ENCODE measurements around the gene HAVCR2. TPM values are rescaled to one million over a fixed set of nuclear protein-coding genes. Genes with fewer than 3 reads are reported as not detected.

Gene HAVCR2
- total RNA-seq, 1 experiment from 2014 or later, result 0.04 TPM

DNA sequence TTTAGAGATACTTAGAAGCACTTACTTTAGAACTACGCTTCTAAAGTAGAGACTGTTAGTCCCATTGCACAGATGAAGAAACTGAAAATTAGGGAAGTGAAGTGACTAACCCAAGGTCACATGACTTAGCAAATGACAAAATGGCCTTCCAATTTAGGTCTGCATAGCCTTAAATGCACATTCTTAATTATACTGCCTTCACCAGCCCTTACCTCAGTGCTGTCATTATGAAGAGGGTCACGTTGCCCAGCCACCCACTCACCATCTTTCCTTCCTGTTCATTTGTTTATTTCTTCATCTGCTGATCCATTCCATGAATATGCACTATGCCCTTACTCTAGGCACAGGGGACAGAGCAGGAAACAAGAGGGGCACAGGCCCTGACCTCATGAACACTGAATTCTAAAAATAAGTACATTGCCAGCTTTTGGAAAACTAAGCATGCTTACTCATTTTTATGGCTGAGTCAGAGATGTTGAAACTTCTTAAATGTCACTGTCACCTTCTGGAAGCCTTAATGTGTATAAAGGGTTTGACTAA lies 8.6 kb downstream of the HAVCR2 start:
- intact Hi-C loops (cut with micrococcal nuclease), result no loop called here
- peak; percentile 70 for ATAC-seq
- no peak overlapping the region for H3K4me3 ChIP-seq (ENCODE audit: low read length)
- 0 out of 2 replicates have a peak overlapping the region, but pooled peaks have one; percentile 0 for H3K4me2 ChIP-seq (ENCODE audit: low read length)
- H3K4me1 ChIP-seq (ENCODE audit: insufficient read depth, low read length), result peaks cover 5% of the 10 kb centered on the region; the same call in 1 of the 2 replicates
- H3K27me3 ChIP-seq (ENCODE audit: low read length), result peaks cover 4% of the 10 kb centered on the region
- BruUV-seq (replicated peaks), result no TSS peak
- H4K20me1 ChIP-seq (ENCODE audit: low read length), result no peaks in the 10 kb centered on the region
- POLR2A ChIA-PET (ENCODE audit: unreplicated experiment), result no interaction called here
- H2AFZ ChIP-seq (ENCODE audit: low read length), result no peak overlapping the region
- TF ChIP-seq EZH2 (IDR thresholded peaks at IDR 0.05; ENCODE audit: low read length, unreplicated experiment) (no peak), EZH2phosphoT487 (IDR thresholded peaks at IDR 0.05; ENCODE audit: borderline replicate concordance, low read length) (no peak)
- TF ChIP-seq, protein P1, sequence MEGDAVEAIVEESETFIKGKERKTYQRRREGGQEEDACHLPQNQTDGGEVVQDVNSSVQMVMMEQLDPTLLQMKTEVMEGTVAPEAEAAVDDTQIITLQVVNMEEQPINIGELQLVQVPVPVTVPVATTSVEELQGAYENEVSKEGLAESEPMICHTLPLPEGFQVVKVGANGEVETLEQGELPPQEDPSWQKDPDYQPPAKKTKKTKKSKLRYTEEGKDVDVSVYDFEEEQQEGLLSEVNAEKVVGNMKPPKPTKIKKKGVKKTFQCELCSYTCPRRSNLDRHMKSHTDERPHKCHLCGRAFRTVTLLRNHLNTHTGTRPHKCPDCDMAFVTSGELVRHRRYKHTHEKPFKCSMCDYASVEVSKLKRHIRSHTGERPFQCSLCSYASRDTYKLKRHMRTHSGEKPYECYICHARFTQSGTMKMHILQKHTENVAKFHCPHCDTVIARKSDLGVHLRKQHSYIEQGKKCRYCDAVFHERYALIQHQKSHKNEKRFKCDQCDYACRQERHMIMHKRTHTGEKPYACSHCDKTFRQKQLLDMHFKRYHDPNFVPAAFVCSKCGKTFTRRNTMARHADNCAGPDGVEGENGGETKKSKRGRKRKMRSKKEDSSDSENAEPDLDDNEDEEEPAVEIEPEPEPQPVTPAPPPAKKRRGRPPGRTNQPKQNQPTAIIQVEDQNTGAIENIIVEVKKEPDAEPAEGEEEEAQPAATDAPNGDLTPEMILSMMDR (conservative IDR thresholded peaks at IDR 0.05; ENCODE audit: low read depth, low read length), result no peak
- no peaks in the 10 kb centered on the region for H3K9me3 ChIP-seq (ENCODE audit: low read length)
- CTCF ChIA-PET, result no interaction called here
- peak; percentile 80 for DNase-seq
- no peak overlapping the region for H3K9ac ChIP-seq (ENCODE audit: low read length)
- no peaks in the 10 kb centered on the region for H3F3A ChIP-seq (ENCODE audit: low read length, unreplicated experiment)
- no peaks in the 10 kb centered on the region for H3K9me2 ChIP-seq (replicated peaks; ENCODE audit: low read length)
- no peak overlapping the region for H3K27ac ChIP-seq (ENCODE audit: low read length)
- no peaks in the 10 kb centered on the region for H3K36me3 ChIP-seq (ENCODE audit: low read depth, low read length)
- no peaks in the 10 kb centered on the region for H3K79me2 ChIP-seq (ENCODE audit: low read length)

DNA sequence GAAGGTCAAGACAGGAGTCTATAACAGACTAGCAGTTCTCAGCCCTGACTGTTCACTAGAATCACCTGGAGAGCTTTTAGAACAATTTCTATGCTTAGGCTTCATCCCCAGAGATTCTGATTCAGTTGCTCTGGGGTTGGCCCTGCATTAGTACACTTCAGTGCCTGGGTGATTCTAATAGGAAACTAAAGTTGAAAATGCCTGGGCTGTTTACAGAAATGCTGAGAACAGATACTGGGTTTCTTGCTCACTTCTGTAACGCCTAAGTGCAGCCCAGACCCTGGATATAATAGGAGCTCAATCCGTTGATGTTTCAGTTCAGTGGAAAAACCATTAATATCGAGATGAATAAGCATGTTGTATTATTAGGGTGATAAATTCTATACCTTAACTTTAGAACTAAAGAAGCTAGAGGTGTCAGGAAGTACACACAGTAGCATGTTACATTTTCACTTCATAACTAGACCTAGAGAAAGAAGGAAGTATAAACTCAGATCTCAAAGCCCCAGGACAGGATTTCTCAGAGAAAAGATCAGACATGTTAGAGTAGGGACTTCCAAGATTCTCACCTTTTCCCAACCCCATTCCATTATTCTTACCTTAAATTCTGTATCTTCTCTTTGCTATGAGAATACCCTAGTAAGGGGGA lies 20.4 kb downstream of the HAVCR2 start:
- CTCF ChIA-PET, result no interaction called here
- intact Hi-C loops (cut with micrococcal nuclease), result no loop called here
- H3K9me2 ChIP-seq (replicated peaks; ENCODE audit: low read length), result no peaks in the 10 kb centered on the region
- BruUV-seq (replicated peaks), result no TSS peak
- no peaks in the 10 kb centered on the region for H3K4me1 ChIP-seq (ENCODE audit: insufficient read depth, low read length)
- no peak overlapping the region for H3K4me3 ChIP-seq (ENCODE audit: low read length)
- no peak for DNase-seq
- no peaks in the 10 kb centered on the region for H3K79me2 ChIP-seq (ENCODE audit: low read length)
- no peak overlapping the region for H3K4me2 ChIP-seq (ENCODE audit: low read length)
- no peaks in the 10 kb centered on the region for H3K36me3 ChIP-seq (ENCODE audit: low read depth, low read length)
- H2AFZ ChIP-seq (ENCODE audit: low read length), result no peak overlapping the region
- no peaks in the 10 kb centered on the region for H3K9me3 ChIP-seq (ENCODE audit: low read length)
- no peak for ATAC-seq
- TF ChIP-seq EZH2 (IDR thresholded peaks at IDR 0.05; ENCODE audit: low read length, unreplicated experiment) (no peak), EZH2phosphoT487 (IDR thresholded peaks at IDR 0.05; ENCODE audit: borderline replicate concordance, low read length) (no peak)
- TF ChIP-seq, protein P1 (conservative IDR thresholded peaks at IDR 0.05; ENCODE audit: low read depth, low read length), result no peak
- no peak overlapping the region for H3K27ac ChIP-seq (ENCODE audit: low read length)
- no peaks in the 10 kb centered on the region for H4K20me1 ChIP-seq (ENCODE audit: low read length)
- POLR2A ChIA-PET (ENCODE audit: unreplicated experiment), result no interaction called here
- H3K27me3 ChIP-seq (ENCODE audit: low read length), result peaks cover 4% of the 10 kb centered on the region
- H3K9ac ChIP-seq (ENCODE audit: low read length), result no peak overlapping the region
- H3F3A ChIP-seq (ENCODE audit: low read length, unreplicated experiment), result no peaks in the 10 kb centered on the region

DNA sequence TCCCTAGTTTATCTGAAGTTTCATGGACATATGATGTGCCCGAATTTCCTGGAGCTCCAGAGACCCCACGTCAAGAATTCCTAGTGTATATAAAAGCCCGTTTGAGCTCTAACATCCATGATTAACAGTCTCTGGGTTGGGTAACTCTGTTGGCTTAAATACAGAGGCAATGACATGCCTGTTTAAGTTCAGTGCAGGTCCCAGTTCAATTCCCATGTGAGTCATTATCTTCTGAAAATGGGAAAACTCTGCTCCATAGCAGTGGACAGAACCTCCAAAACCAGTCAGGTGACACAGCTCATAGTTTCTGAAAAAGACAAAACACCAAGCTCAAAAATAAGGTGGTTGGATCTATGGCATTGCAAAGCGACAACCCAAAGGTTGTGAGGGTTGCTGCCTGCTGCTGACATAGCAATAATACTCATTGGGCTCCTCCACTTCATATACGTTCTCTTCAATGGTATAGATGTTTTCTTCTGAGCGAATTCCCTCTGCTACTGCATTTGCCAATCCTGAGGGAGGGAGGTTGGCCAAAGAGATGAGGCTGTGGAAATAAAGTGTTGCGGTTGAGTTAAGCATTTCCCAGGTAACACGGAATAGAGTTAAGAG lies 22.0 kb downstream of the HAVCR2 start:
- H3K9me3 ChIP-seq (ENCODE audit: low read length), result no peaks in the 10 kb centered on the region
- no peaks in the 10 kb centered on the region for H3K9me2 ChIP-seq (replicated peaks; ENCODE audit: low read length)
- no peak overlapping the region for H3K4me3 ChIP-seq (ENCODE audit: low read length)
- no peak for DNase-seq
- no peak for TF ChIP-seq EZH2phosphoT487 (IDR thresholded peaks at IDR 0.05; ENCODE audit: borderline replicate concordance, low read length)
- TF ChIP-seq, protein P1 (conservative IDR thresholded peaks at IDR 0.05; ENCODE audit: low read depth, low read length), result no peak
- TF ChIP-seq EZH2 (IDR thresholded peaks at IDR 0.05; ENCODE audit: low read length, unreplicated experiment), result no peak
- H3K27ac ChIP-seq (ENCODE audit: low read length), result no peak overlapping the region
- no TSS peak for BruUV-seq (replicated peaks)
- no peak overlapping the region for H3K9ac ChIP-seq (ENCODE audit: low read length)
- no peak overlapping the region for H2AFZ ChIP-seq (ENCODE audit: low read length)
- no peaks in the 10 kb centered on the region for H4K20me1 ChIP-seq (ENCODE audit: low read length)
- CTCF ChIA-PET, result no interaction called here
- H3K4me1 ChIP-seq (ENCODE audit: insufficient read depth, low read length), result no peaks in the 10 kb centered on the region
- POLR2A ChIA-PET (ENCODE audit: unreplicated experiment), result no interaction called here
- no peak overlapping the region for H3K4me2 ChIP-seq (ENCODE audit: low read length)
- no peak for ATAC-seq
- H3K36me3 ChIP-seq (ENCODE audit: low read depth, low read length), result no peaks in the 10 kb centered on the region
- intact Hi-C loops (cut with micrococcal nuclease), result no loop called here
- no peaks in the 10 kb centered on the region for H3F3A ChIP-seq (ENCODE audit: low read length, unreplicated experiment)
- H3K27me3 ChIP-seq (ENCODE audit: low read length), result no peaks in the 10 kb centered on the region; the same call in none of the 2 replicates
- H3K79me2 ChIP-seq (ENCODE audit: low read length), result no peaks in the 10 kb centered on the region
